Measurements from ENCODE around the gene KSR1. TPM values are rescaled to one million over a fixed set of nuclear protein-coding genes. Genes with fewer than 3 reads are reported as not detected.

Gene KSR1
- total and polyA plus RNA-seq, 2 experiments from 2014 or later, result 0.98 to 2.5 TPM

GRCh38 chr17:27568216-27568615 lies 112.0 kb downstream of the KSR1 start:
- H3K9ac ChIP-seq, result no peak overlapping the region
- H3K27me3 ChIP-seq (replicated peaks; ENCODE audit: insufficient read depth), result no peaks in the 10 kb centered on the region
- in situ Hi-C loops (cut with MboI), result no loop called here
- no peaks in the 10 kb centered on the region for H3K36me3 ChIP-seq (ENCODE audit: low read depth)
- H3K9me2 ChIP-seq (ENCODE audit: insufficient read depth), result no peaks in the 10 kb centered on the region
- H3K4me2 ChIP-seq (ENCODE audit: unreplicated experiment), result no peak overlapping the region
- TF ChIP-seq EZH2 (IDR thresholded peaks at IDR 0.05; ENCODE audit: insufficient read depth, poor library complexity, severe bottlenecking) (no peak), EZH2phosphoT487 (IDR thresholded peaks at IDR 0.05; ENCODE audit: insufficient read depth, low read depth) (no peak)
- no peaks in the 10 kb centered on the region for H3K79me2 ChIP-seq (ENCODE audit: insufficient read depth)
- 89 to 92% methylated on average over 9 of the region's 9 CpGs for WGBS, 2 experiments (ENCODE audit: low coverage in 1 of 2, low lambda C conversion rate in 2 of 2, missing lambda C conversion rate in 2 of 2)
- H2AFZ ChIP-seq, result no peak overlapping the region
- DNase-seq, result no peak
- H3K27ac ChIP-seq, result no peak overlapping the region
- no peaks in the 10 kb centered on the region for H4K20me1 ChIP-seq (ENCODE audit: insufficient read depth)
- no peaks in the 10 kb centered on the region for H3K9me3 ChIP-seq (ENCODE audit: low read depth)
- H3K4me1 ChIP-seq (ENCODE audit: insufficient read depth), result peaks cover 15% of the 10 kb centered on the region
- H3F3A ChIP-seq (ENCODE audit: insufficient read depth), result peaks cover 4% of the 10 kb centered on the region; the same call in 1 of the 2 replicates
- no peak overlapping the region for H3K4me3 ChIP-seq

GRCh38 chr17:27568811-27569210 lies 112.6 kb downstream of the KSR1 start:
- no peaks in the 10 kb centered on the region for H3K9me3 ChIP-seq (ENCODE audit: low read depth)
- H3F3A ChIP-seq (ENCODE audit: insufficient read depth), result peaks cover 9% of the 10 kb centered on the region; the same call in 1 of the 2 replicates
- no peaks in the 10 kb centered on the region for H4K20me1 ChIP-seq (ENCODE audit: insufficient read depth)
- H3K9me2 ChIP-seq (ENCODE audit: insufficient read depth), result no peaks in the 10 kb centered on the region
- in situ Hi-C loops (cut with MboI), result no loop called here
- no peak for TF ChIP-seq EZH2phosphoT487 (IDR thresholded peaks at IDR 0.05; ENCODE audit: insufficient read depth, low read depth)
- no peak for TF ChIP-seq EZH2 (IDR thresholded peaks at IDR 0.05; ENCODE audit: insufficient read depth, poor library complexity, severe bottlenecking)
- H3K4me1 ChIP-seq (ENCODE audit: insufficient read depth), result peaks cover 21% of the 10 kb centered on the region
- DNase-seq, result no peak
- no peaks in the 10 kb centered on the region for H3K27me3 ChIP-seq (replicated peaks; ENCODE audit: insufficient read depth)
- WGBS, 2 experiments (ENCODE audit: low coverage in 1 of 2, low lambda C conversion rate in 2 of 2, missing lambda C conversion rate in 2 of 2), result 63 to 72% methylated on average over 5 of the region's 5 CpGs
- H3K79me2 ChIP-seq (ENCODE audit: insufficient read depth), result no peaks in the 10 kb centered on the region
- no peak overlapping the region for H2AFZ ChIP-seq
- no peaks in the 10 kb centered on the region for H3K36me3 ChIP-seq (ENCODE audit: low read depth)
- no peak overlapping the region for H3K27ac ChIP-seq
- H3K9ac ChIP-seq, result no peak overlapping the region
- no peak overlapping the region for H3K4me3 ChIP-seq
- no peak overlapping the region for H3K4me2 ChIP-seq (ENCODE audit: unreplicated experiment)

DNA sequence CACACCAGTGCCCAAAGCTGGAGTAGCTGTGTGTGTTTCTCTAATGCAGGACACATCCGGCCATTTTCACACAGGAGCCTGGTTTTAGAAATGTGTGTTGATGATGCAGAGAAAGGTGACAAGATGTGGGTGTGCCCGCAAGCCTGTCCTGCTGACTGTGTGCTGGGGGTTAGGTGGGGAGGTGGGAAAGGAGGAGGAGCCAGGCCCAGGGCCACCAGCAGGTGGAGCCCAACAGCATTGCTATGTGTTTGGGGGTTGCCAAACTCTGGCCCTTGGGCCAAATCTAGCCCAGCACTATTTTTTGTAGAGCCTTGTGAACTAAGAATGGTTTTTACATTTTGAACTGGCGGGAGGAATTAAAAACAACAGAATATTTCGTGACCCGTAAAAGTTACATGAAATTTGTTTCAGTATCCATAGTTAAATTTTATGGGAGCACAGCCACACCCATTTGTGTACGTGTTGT lies 113.0 kb downstream of the KSR1 start:
- TF ChIP-seq EZH2 (IDR thresholded peaks at IDR 0.05; ENCODE audit: insufficient read depth, poor library complexity, severe bottlenecking), result no peak
- TF ChIP-seq EZH2phosphoT487 (IDR thresholded peaks at IDR 0.05; ENCODE audit: insufficient read depth, low read depth), result no peak
- no peak overlapping the region for H3K4me3 ChIP-seq
- no peaks in the 10 kb centered on the region for H3K79me2 ChIP-seq (ENCODE audit: insufficient read depth)
- no peaks in the 10 kb centered on the region for H3K9me2 ChIP-seq (ENCODE audit: insufficient read depth)
- H3K9me3 ChIP-seq (ENCODE audit: low read depth), result no peaks in the 10 kb centered on the region
- WGBS, 2 experiments (ENCODE audit: low coverage in 1 of 2, low lambda C conversion rate in 2 of 2, missing lambda C conversion rate in 2 of 2), result 79 to 81% methylated on average over 6 of the region's 6 CpGs
- in situ Hi-C loops (cut with MboI), result no loop called here
- H4K20me1 ChIP-seq (ENCODE audit: insufficient read depth), result no peaks in the 10 kb centered on the region
- no peaks in the 10 kb centered on the region for H3K27me3 ChIP-seq (replicated peaks; ENCODE audit: insufficient read depth)
- H3F3A ChIP-seq (ENCODE audit: insufficient read depth), result peaks cover 10% of the 10 kb centered on the region; the same call in 1 of the 2 replicates
- H3K36me3 ChIP-seq (ENCODE audit: low read depth), result no peaks in the 10 kb centered on the region
- H3K9ac ChIP-seq, result no peak overlapping the region
- peaks cover 26% of the 10 kb centered on the region for H3K4me1 ChIP-seq (ENCODE audit: insufficient read depth)
- no peak overlapping the region for H2AFZ ChIP-seq
- no peak overlapping the region for H3K27ac ChIP-seq
- no peak overlapping the region for H3K4me2 ChIP-seq (ENCODE audit: unreplicated experiment)
- peak; percentile 54 for DNase-seq

GRCh38 chr17:27569884-27570577 lies 113.8 kb downstream of the KSR1 start:
- Histone ChIP-seq H3K9me2 (ENCODE audit: insufficient read depth) (no peaks in the 10 kb centered on the region), H3F3A (ENCODE audit: insufficient read depth) (peaks cover 17% of the 10 kb centered on the region), H3K27ac (no peak overlapping the region), H3K9ac (no peak overlapping the region), H2AFZ (no peak overlapping the region), H3K4me3 (no peak overlapping the region), H3K27me3 (replicated peaks; ENCODE audit: insufficient read depth) (no peaks in the 10 kb centered on the region), H3K9me3 (ENCODE audit: low read depth) (no peaks in the 10 kb centered on the region), H3K79me2 (ENCODE audit: insufficient read depth) (no peaks in the 10 kb centered on the region), H3K36me3 (ENCODE audit: low read depth) (no peaks in the 10 kb centered on the region), H3K4me1 (ENCODE audit: insufficient read depth) (peaks cover 32% of the 10 kb centered on the region), H3K4me2 (ENCODE audit: unreplicated experiment) (no peak overlapping the region), H4K20me1 (ENCODE audit: insufficient read depth) (no peaks in the 10 kb centered on the region)
- no peak for DNase-seq
- 91 to 93% methylated on average over 7 of the region's 7 CpGs for WGBS, 2 experiments (ENCODE audit: low coverage in 1 of 2, low lambda C conversion rate in 2 of 2, missing lambda C conversion rate in 2 of 2)
- in situ Hi-C loops (cut with MboI), result no loop called here
- TF ChIP-seq EZH2phosphoT487 (IDR thresholded peaks at IDR 0.05; ENCODE audit: insufficient read depth, low read depth), result no peak
- no peak for TF ChIP-seq EZH2 (IDR thresholded peaks at IDR 0.05; ENCODE audit: insufficient read depth, poor library complexity, severe bottlenecking)

All from GM23248 (cell line).